CD4-positive, alpha-beta T cell (primary cell): Measurements from ENCODE around the gene PHEX. TPM values are rescaled to one million over a fixed set of nuclear protein-coding genes. Genes with fewer than 3 reads are reported as not detected.

ENCODE experiments used
- total RNA-seq, 174 experiments: library from RNA in 2 of 174; stranded (reverse) in 2 of 174; gene quantifications; one replicate each; pipeline ENCODE4 v1.2.3 and lab custom pipeline; 2021 to 2026

PHEX gene
- total RNA-seq, 2 experiments from 2014 or later = 0.08 to 0.14 TPM

Other genes starting within 250 kb of the PHEX start
- 1 to 10 TPM; 3.1 to 3.4 TPM for gene MBTPS2, start 192.7 kb upstream of the PHEX start, total RNA-seq
- 1 to 10 TPM; 1.0 to 1.2 TPM for gene YY2, start 176.3 kb upstream of the PHEX start, total RNA-seq
- gene SMS, start 91.6 kb upstream of the PHEX start, total RNA-seq = 10 to 100 TPM; 17.8 to 19.6 TPM
- gene CBLL2, start 240.6 kb downstream of the PHEX start, total RNA-seq = not detected